ENCODE data around the gene RAB33A. TPM values are rescaled to one million over a fixed set of nuclear protein-coding genes. Genes with fewer than 3 reads are reported as not detected.

Gene RAB33A
- total RNA-seq, 1 experiment from 2014 or later: 0.32 TPM

- H3K27ac ChIP-seq: no peak overlapping the region
- peaks cover 17% of the 10 kb centered on the region for H3K4me1 ChIP-seq (replicated peaks)
- no peaks in the 10 kb centered on the region for H3K27me3 ChIP-seq (replicated peaks)
- no peak for DNase-seq (ENCODE audit: low read depth in 1 of 2, low spot score in 2 of 2)
- no peaks in the 10 kb centered on the region for H3K36me3 ChIP-seq
- H3K9me3 ChIP-seq (replicated peaks): no peaks in the 10 kb centered on the region
- H3K4me3 ChIP-seq: no peak overlapping the region
Observed at GRCh38 chrX:130176942-130177341, 5.2 kb downstream of the RAB33A start.

- Histone ChIP-seq H3K4me1 (replicated peaks) (peaks cover 3% of the 10 kb centered on the region), H3K4me3 (no peak overlapping the region), H3K9me3 (replicated peaks) (no peaks in the 10 kb centered on the region), H3K27ac (no peak overlapping the region), H3K36me3 (no peaks in the 10 kb centered on the region), H3K27me3 (replicated peaks) (no peaks in the 10 kb centered on the region)
- no peak for DNase-seq (ENCODE audit: low read depth in 1 of 2, low spot score in 2 of 2)
Observed at GRCh38 chrX:130179170-130179569, 7.4 kb downstream of the RAB33A start.

GRCh38 chrX:130179579-130180215 lies 7.9 kb downstream of the RAB33A start:
- Histone ChIP-seq H3K27me3 (replicated peaks) (no peaks in the 10 kb centered on the region), H3K36me3 (no peaks in the 10 kb centered on the region), H3K27ac (no peak overlapping the region), H3K9me3 (replicated peaks) (no peaks in the 10 kb centered on the region), H3K4me3 (no peak overlapping the region), H3K4me1 (replicated peaks) (no peaks in the 10 kb centered on the region)
- no peak for DNase-seq (ENCODE audit: low read depth in 1 of 2, low spot score in 2 of 2)

GRCh38 chrX:130184168-130184567 lies 12.4 kb downstream of the RAB33A start:
- H3K27ac ChIP-seq: no peak overlapping the region
- H3K27me3 ChIP-seq (replicated peaks): no peaks in the 10 kb centered on the region
- H3K9me3 ChIP-seq (replicated peaks): no peaks in the 10 kb centered on the region
- no peak for DNase-seq (ENCODE audit: low read depth in 1 of 2, low spot score in 2 of 2)
- H3K4me3 ChIP-seq: no peak overlapping the region
- no peaks in the 10 kb centered on the region for H3K36me3 ChIP-seq
- no peaks in the 10 kb centered on the region for H3K4me1 ChIP-seq (replicated peaks)

GRCh38 chrX:130184857-130185256 lies 13.1 kb downstream of the RAB33A start:
- Histone ChIP-seq H3K27ac (no peak overlapping the region), H3K9me3 (replicated peaks) (no peaks in the 10 kb centered on the region), H3K36me3 (no peaks in the 10 kb centered on the region), H3K4me1 (replicated peaks) (no peaks in the 10 kb centered on the region), H3K27me3 (replicated peaks) (no peaks in the 10 kb centered on the region), H3K4me3 (no peak overlapping the region)
- DNase-seq (ENCODE audit: low read depth in 1 of 2, low spot score in 2 of 2): no peak

GRCh38 chrX:130186651-130187050 lies 14.9 kb downstream of the RAB33A start:
- Histone ChIP-seq H3K36me3 (no peaks in the 10 kb centered on the region), H3K27ac (no peak overlapping the region), H3K27me3 (replicated peaks) (no peaks in the 10 kb centered on the region), H3K9me3 (replicated peaks) (no peaks in the 10 kb centered on the region), H3K4me3 (no peak overlapping the region), H3K4me1 (replicated peaks) (no peaks in the 10 kb centered on the region)
- DNase-seq (ENCODE audit: low read depth in 1 of 2, low spot score in 2 of 2): no peak

GRCh38 chrX:130190801-130191200 lies 19.0 kb downstream of the RAB33A start:
- no peak overlapping the region for H3K4me3 ChIP-seq
- H3K27ac ChIP-seq: no peak overlapping the region
- DNase-seq (ENCODE audit: low read depth in 1 of 2, low spot score in 2 of 2): no peak
- no peaks in the 10 kb centered on the region for H3K36me3 ChIP-seq
- no peaks in the 10 kb centered on the region for H3K9me3 ChIP-seq (replicated peaks)
- H3K27me3 ChIP-seq (replicated peaks): no peaks in the 10 kb centered on the region
- H3K4me1 ChIP-seq (replicated peaks): no peaks in the 10 kb centered on the region

- no peaks in the 10 kb centered on the region for H3K4me1 ChIP-seq (replicated peaks)
Observed at GRCh38 chrX:130196466-130196865, 24.7 kb downstream of the RAB33A start.

GRCh38 chrX:130197464-130197863 lies 25.7 kb downstream of the RAB33A start:
- Histone ChIP-seq H3K27me3 (replicated peaks) (no peaks in the 10 kb centered on the region), H3K36me3 (no peaks in the 10 kb centered on the region), H3K4me3 (no peak overlapping the region), H3K27ac (no peak overlapping the region), H3K4me1 (replicated peaks) (no peaks in the 10 kb centered on the region), H3K9me3 (replicated peaks) (no peaks in the 10 kb centered on the region)
- DNase-seq (ENCODE audit: low read depth in 1 of 2, low spot score in 2 of 2): no peak

More at GRCh38 chrX:130196466-130196865, 24.7 kb downstream of the RAB33A start:
- Histone ChIP-seq H3K36me3 (no peaks in the 10 kb centered on the region), H3K27me3 (replicated peaks) (no peaks in the 10 kb centered on the region), H3K4me3 (no peak overlapping the region), H3K9me3 (replicated peaks) (no peaks in the 10 kb centered on the region), H3K27ac (no peak overlapping the region)
- DNase-seq (ENCODE audit: low read depth in 1 of 2, low spot score in 2 of 2): no peak

- DNase-seq (ENCODE audit: low read depth in 1 of 2, low spot score in 2 of 2): no peak
- Histone ChIP-seq H3K27ac (no peak overlapping the region), H3K36me3 (0 out of 2 replicates have a peak, but pooled peaks cover 2% of the 10 kb centered on the region), H3K4me1 (replicated peaks) (no peaks in the 10 kb centered on the region), H3K9me3 (replicated peaks) (no peaks in the 10 kb centered on the region), H3K4me3 (no peak overlapping the region), H3K27me3 (replicated peaks) (no peaks in the 10 kb centered on the region)
Observed at GRCh38 chrX:130204647-130205046, 32.9 kb downstream of the RAB33A start.

- no peak overlapping the region for H3K27ac ChIP-seq
- H3K4me1 ChIP-seq (replicated peaks): no peaks in the 10 kb centered on the region
- no peaks in the 10 kb centered on the region for H3K9me3 ChIP-seq (replicated peaks)
- DNase-seq (ENCODE audit: low read depth in 1 of 2, low spot score in 2 of 2): no peak
- H3K4me3 ChIP-seq: no peak overlapping the region
- peaks cover 2% of the 10 kb centered on the region for H3K36me3 ChIP-seq
- H3K27me3 ChIP-seq (replicated peaks): no peaks in the 10 kb centered on the region
Observed at GRCh38 chrX:130211415-130212186, 39.8 kb downstream of the RAB33A start.

GRCh38 chrX:130212371-130212770 lies 40.6 kb downstream of the RAB33A start:
- Histone ChIP-seq H3K4me3 (no peak overlapping the region), H3K27ac (no peak overlapping the region), H3K36me3 (peaks cover 2% of the 10 kb centered on the region), H3K27me3 (replicated peaks) (no peaks in the 10 kb centered on the region), H3K4me1 (replicated peaks) (no peaks in the 10 kb centered on the region), H3K9me3 (replicated peaks) (no peaks in the 10 kb centered on the region)
- no peak for DNase-seq (ENCODE audit: low read depth in 1 of 2, low spot score in 2 of 2)

GRCh38 chrX:130213376-130213775 lies 41.6 kb downstream of the RAB33A start:
- H3K4me3 ChIP-seq: no peak overlapping the region
- H3K36me3 ChIP-seq: peaks cover 2% of the 10 kb centered on the region
- no peaks in the 10 kb centered on the region for H3K4me1 ChIP-seq (replicated peaks)
- H3K9me3 ChIP-seq (replicated peaks): no peaks in the 10 kb centered on the region
- H3K27me3 ChIP-seq (replicated peaks): no peaks in the 10 kb centered on the region
- no peak overlapping the region for H3K27ac ChIP-seq
- no peak for DNase-seq (ENCODE audit: low read depth in 1 of 2, low spot score in 2 of 2)

GRCh38 chrX:130216320-130216719 lies 44.6 kb downstream of the RAB33A start:
- peak in 1 of 2 experiments; percentile 1 for DNase-seq (ENCODE audit: low read depth in 1 of 2, low spot score in 2 of 2)
- no peaks in the 10 kb centered on the region; the same call in none of the 2 replicates for H3K36me3 ChIP-seq
- H3K27ac ChIP-seq: no peak overlapping the region
- no peaks in the 10 kb centered on the region for H3K4me1 ChIP-seq (replicated peaks)
- no peaks in the 10 kb centered on the region for H3K9me3 ChIP-seq (replicated peaks)
- no peaks in the 10 kb centered on the region for H3K27me3 ChIP-seq (replicated peaks)
- no peak overlapping the region for H3K4me3 ChIP-seq
